ENCODE results near the gene CASZ1.
A peak's percentile ranks its signal among the peaks of the same experiment; 100 is the strongest.

- TF ChIP-seq FOXK1 (CRISPR knock-in tag; IDR thresholded peaks at IDR 0.05; ENCODE audit: borderline replicate concordance) (no peak), POLR2A (conservative IDR thresholded peaks at IDR 0.05) (no peak), CEBPB (tag; IDR thresholded peaks at IDR 0.05) (no peak), GTF2F1 (IDR thresholded peaks at IDR 0.05; ENCODE audit: low read depth, low read length) (no peak), TAF1 (IDR thresholded peaks at IDR 0.05; ENCODE audit: control insufficient read depth, extremely low read depth, insufficient read depth, low read length, severe bottlenecking) (no peak), EZH2 (IDR thresholded peaks at IDR 0.05; ENCODE audit: borderline replicate concordance, low read depth, low read length) (no peak), POLR2AphosphoS5 (IDR thresholded peaks at IDR 0.05; ENCODE audit: control insufficient read depth, insufficient read depth, low read depth, low read length) (no peak), TEAD1 (CRISPR knock-in tag; IDR thresholded peaks at IDR 0.05) (no peak), SMC3 (conservative IDR thresholded peaks at IDR 0.05; ENCODE audit: insufficient read depth, low read depth, low read length) (peak; percentile 16; the same call in 1 of the 2 replicates), CTCF (IDR thresholded peaks at IDR 0.05 in 2 of 3, conservative IDR thresholded peaks at IDR 0.05 in 1 of 3; ENCODE audit: insufficient read depth in 2 of 3, low read depth in 1 of 3, low read length in 3 of 3) (peak; percentile 48 to 56 (median 51); a peak in 4 of 6 replicates), BRF1 (IDR thresholded peaks at IDR 0.05; ENCODE audit: borderline replicate concordance, extremely low read depth, insufficient read length) (no peak), PYGO2 (tag; IDR thresholded peaks at IDR 0.05) (no peak), ZNF583 (CRISPR knock-in tag; IDR thresholded peaks at IDR 0.05) (no peak)
Observed at GRCh38 chr1:10692401-10693021, 103.9 kb downstream of the CASZ1 start.
